HG02623 (cell line): ENCODE results near the gene LUM.
"Not testable (repeated sequence)": the region's sequence is repeated elsewhere in the genome, so short reads cannot be mapped to it uniquely, and the experiment has no call there.

Experiments used
- ATAC-seq: cut with Tn5 transposase; IDR thresholded peaks from one replicate; pipeline ENCODE4 v1.9.1; 2021; ENCODE audit warnings: moderate library complexity; ENCODE audit not compliant: unreplicated experiment

The LUM gene

DNA sequence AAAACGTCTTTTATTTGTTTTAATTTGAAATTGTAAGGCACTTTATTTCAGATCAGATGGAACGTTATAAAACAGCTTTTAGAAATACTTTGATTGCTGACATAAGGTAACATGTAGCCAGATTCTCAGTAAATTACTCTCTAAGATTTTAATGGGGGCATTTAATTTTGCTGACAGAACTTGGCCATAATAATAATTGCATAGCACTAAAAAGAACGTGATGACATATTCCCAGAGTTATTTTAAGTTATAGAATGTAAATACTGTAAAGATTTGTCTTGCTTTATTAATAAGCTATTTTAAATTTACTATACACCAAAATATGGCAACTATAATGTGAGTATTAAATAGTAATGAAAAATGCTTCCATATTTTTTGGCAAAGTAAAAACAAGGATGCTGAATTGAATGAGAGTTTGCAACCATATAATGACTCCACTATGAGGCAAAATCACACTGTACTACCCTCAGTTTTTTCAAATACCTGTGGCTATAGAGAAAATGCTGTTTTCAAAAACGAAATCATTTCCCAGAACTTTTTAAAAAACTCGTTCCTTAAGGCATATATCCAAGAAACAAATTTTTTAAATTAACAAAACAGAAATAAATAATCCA lies 876 bp downstream of the LUM start:
- ATAC-seq: no peak

DNA sequence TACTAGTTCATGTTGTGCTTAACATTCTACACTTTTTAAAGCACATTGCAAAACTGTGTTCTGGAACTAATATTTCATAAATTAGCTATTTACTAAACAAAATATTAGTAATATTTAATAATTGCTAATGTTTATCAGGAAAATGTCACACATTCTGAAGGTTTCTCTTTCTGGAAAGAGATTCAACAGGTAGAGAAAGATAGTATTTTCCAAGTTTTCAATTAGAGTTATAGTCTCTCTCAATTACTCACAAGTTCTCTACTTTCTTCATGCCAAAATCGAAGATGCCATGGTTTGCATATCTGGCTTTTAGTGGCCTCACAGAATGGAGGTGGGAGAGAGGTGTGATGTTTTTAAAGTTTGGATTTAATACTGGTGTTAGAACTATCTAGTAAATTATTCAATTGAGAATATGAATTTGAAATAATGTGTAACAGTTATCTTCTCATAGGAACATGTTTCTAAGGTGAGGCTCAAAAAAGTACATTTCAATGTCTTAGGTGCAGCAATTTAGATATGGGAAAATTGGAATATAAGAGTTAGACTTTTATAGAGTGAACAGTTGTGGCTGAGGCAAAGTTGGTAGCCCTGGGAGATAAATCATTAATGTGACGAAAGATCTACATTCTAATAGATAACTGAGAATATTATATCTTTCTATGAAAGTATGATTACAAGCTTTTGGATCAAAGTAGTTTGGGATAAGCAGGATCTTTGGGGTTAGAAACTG lies 1.5 kb downstream of the LUM start:
- no peak for ATAC-seq

DNA sequence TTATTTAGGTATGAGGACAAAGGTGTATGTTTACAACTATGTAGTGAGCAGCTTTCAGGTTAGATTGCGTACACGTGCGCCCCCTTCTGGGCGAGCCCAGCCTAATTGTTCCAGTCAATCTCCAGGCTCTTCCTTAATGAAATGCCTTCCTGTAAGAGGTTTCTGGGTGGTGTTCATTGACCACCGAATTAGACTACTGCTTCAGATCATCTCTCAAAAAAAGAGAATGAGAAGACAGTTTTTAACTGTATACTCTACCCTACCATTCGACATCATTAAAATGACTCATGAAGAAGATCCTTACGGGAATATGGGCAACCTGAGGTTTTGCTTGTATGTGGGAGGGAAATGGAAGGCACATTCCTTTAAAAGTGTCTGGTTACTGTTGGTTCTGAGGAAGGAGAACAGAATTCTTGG lies 2.1 kb downstream of the LUM start:
- peak; percentile 77 for ATAC-seq

DNA sequence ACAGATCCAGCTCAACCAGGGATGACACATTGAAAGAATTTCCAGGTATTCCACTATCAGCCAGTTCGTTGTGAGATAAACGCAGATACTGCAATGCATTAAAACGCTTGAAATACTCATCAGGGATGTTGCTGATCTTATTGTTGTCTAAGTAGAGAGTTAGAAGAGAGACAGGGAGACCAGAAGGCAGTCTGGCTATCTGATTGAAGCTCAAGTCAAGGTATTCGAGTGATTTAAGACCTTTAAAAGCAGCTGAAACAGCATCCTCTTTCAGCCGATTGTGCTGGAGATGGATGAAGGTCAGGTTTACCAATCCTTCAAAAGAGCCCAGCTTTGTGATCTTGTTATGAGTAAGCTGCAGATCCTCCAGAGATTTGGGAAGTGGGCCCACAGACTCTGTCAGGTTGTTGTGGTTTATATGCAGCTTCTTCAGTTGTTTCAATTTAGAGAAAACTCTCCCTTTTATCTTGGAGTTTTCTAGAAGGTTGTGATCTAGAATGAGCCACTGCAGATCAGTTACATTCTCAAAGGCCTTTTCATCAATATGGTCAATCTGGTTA lies 3.0 kb downstream of the LUM start:
- ATAC-seq: no peak

DNA sequence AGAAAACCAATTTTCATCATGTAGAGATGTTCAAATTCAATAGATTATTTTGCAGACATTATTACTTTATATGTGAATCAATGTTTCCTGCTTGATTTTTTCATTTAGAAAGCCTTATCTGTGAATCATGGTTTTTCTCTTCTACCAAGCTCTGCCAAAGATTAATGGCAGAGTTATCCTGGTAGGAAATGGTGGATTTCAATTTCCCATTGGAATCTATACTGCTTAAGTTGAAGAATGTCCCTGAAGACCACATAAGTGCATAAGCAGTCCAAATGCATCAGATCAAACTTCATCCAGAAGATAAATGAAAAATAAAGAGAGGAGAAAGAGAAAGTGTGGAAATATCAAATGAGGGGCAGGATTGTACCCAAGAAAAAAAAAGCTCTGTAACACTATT lies 5.0 kb downstream of the LUM start:
- ATAC-seq: no peak

DNA sequence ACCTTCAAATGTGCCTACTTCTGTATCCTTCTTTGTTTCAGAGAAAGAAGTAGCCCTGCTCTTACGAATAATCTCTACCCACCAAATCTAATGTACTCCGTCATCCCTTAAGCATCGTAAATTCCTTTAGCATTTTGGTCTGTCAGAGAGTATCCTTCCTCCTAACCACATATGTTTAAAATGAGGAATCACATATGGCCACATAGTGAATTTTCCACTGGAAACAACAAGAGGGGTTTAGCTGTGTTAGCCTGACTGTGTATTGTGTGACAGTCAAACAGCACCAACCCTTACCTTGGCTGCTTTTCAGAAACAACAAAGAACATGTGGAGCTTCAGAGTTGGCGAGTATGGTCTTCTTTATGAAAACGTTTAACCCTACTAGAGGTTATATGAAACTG lies 5.5 kb downstream of the LUM start:
- no peak for ATAC-seq

DNA sequence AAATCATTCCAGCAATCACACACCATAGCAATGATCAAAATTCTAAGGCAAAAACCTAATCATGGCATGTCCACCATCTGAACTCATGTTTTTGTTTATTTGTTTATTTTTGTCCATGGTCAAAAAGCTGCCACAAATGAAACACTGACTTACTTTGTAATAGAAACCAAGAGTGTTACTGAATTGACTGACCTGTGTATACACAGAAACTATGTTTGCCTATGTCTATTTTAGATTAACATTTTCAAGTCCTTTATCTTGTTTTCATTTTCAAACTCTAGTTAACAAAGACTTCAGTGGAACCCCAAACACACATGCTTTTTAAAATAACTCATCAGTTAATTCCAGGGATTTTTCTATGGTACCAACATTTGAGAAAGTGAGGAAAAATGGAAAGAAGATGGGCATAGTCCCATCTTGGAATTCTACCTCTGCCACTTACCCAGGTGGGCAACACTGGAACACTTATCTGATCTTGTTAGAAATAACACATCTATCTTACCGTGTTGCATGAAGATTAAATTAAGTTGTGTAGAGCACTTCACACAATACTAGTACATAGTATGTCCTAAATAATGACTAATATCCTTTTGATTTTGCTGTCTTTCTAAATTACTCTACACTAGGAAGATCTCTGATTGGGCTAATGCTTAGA lies 6.4 kb downstream of the LUM start:
- ATAC-seq: peak; percentile 60

DNA sequence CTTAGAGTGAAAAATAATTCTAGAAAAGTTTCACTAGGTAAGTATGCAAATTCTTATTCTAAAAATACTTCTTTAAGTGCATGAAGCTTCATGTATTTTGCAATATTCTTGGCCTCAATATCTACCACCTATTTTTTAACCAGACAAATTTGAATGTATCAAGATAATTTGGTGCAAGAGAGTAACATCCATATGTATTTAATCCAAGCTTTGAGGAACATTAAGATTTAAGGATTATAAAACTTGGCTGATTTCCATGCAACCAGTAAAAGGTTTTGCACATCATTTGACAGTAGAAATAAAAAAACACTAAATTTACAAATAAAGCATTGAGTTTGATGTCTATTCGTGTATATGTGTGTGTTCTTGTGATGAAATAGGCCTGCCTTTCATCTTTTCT lies 7.7 kb downstream of the LUM start:
- no peak for ATAC-seq

DNA sequence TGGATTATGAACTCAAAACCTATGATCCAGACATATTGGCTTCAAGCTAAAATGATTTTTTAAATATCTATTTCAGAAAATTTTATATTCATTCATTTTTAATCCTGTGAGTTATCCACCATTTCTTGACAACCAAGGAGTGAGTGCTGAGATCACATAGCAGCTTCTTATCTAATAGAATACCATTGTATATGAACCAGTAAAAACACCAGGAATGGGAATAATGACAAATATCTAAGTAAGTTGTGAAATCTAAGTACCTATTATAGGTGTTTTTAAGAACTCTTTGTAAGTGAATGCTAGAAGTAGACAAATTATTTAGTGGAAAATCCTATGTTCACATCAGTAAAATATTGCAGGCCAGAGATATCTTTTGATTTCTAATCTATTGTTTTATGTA lies 8.2 kb downstream of the LUM start:
- no peak for ATAC-seq

DNA sequence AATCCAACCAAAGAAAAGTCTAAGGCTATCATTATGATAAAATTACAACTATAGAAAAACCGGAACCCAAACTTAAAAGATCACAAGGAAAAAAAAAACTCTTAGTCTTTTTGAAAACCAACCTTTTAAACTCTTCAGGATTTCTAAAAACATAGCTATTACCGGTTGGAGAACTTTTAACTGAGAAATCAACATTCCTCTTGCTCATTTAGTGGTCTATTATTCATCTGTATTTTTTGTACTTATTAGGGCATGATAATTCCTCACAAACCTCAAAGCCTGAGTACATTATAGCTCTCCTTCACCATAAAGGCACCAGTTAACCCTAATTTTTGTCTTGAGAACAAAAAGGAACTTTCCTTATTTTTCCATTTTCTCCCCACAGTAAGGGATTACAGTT lies 10.4 kb downstream of the LUM start:
- ATAC-seq: no peak

DNA sequence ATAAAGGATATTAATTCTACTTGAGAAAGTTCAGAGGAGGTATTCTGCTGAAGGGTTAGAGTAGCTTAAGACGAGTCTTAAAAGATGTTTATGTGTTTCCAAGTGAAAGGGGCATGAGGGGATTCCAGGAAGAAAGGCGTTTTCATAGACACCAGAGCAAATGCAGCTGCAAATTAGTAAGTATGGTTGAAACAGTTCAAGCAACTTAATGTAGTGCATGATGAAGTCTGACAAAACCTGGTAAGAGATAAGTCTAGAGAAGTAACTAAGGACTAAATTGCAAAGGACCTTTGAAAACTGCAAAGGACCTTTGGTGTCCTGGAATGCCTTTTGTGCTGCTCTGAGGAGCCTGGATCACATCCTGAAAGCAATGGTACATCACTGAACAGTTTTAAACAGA lies 11.5 kb downstream of the LUM start:
- no peak for ATAC-seq

DNA sequence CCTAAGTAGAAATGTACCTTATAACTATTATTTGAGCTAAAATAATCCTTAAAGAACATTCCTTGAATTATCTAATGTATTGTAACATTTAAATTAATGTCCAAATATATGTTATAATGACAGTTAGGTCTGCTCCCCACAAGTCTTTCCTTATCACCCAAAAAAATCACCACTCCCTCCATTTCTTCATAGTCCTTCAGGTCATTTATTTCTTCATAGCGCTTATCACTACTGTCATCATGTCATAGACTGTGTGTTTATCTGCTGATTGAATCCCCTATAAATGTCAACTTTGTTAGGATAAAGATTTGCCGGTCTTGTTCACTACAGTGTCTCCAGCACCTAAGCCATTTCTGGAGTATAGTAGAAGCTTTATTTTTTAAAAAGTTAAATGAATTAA lies 12.0 kb downstream of the LUM start:
- no peak for ATAC-seq

DNA sequence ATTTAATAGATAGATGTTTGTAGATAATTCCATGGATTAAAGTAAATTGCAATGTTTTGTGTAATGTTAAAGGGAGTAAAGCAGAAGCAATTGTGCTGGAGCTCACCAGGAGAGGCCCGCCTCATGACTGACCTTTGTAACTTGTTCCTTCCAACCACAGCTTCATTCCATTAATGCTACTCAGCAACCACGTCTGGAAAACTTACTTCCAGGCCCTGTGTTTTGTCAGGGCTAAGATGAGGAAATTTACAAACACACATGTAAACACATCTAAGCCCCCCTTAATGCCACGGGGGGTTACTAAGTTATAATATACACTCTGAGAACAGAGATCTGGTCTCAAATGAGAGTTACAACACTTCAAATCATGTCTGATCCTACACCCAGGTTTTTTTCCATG lies 12.4 kb downstream of the LUM start:
- no peak for ATAC-seq

DNA sequence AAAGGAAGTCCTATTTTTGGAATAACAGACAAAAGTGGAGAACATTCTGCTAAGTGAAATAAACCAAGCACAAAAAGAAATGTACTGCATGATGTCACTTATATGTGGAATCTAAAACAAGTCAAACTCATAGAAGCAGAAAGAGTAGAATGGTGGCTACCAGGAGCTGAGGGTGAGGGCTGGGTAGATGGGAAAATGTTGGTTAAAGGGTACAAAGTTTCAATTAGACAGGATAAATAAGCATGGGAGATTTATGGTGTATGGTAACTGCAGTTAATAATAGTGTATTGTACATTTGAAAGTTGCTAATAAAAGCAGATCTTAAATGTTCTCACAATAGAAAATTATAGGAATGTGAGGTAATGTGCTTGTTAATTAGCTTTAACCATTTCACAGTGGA lies 12.8 kb downstream of the LUM start:
- no peak for ATAC-seq

DNA sequence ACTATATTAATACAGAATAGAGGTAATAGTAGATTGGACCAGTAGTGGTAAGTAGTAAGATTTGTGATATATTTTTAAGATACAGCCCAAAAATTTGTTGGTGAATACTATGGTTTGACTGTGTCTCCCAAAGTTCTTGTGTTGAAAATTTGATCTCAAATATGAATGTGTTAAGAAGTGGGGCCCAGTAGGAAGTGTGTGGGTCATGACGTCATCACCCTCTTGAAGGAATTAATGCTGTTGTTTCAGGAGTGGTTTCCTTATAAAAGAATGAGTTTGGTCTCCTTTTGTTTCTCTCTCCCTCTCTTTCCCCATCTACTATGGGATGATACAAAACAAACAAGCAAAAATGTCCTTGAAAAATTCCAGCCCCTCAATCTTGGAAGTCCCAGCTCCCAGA lies 16.3 kb downstream of the LUM start:
- ATAC-seq: no peak

DNA sequence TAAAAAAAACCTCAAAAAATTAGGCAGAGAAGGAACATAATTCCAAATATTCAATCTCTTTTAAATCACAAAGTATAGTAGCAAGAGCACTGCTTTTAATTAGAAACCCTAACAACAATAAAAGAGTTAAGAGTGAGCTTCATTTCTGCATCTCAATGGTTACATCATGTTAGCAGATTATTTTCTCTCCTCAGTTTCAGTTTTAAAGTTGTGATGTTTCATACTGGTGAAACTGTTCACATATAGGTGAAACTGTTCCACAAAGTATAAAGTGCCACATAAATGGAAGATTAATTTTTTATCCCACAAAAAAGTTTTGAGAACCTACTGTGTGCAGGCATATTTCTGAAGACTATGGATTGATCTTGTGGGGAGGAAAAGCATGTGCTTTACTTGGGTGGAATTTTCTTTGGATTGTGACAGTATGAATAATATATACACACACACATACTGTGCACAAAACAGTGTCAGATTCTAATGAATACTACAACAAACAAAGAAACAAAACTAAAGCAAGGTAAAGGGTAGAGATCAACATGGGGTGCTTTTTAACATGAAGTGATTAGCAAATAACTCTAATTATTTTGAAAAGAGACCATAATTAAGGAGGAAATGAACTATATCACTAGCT lies 17.1 kb downstream of the LUM start:
- no peak for ATAC-seq

DNA sequence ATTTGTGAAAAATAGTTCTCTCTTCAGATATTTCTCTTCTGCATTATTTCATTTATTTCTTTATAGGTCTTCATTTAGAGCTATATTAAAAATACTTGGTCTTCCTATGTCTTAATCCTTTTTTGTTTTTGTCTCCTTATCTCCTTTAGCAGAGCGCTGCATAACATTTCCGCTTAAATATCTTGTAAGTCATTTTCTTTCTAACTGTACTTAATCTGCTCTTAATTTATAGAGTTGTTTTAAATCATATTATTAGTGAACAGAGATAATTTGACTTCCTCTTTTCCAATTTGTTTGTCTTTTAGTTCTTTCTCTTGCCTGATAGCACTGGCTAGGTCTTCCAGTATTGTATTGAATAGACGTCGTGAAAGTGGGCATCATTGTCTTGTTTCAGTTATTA lies 18.0 kb downstream of the LUM start:
- ATAC-seq: no peak

DNA sequence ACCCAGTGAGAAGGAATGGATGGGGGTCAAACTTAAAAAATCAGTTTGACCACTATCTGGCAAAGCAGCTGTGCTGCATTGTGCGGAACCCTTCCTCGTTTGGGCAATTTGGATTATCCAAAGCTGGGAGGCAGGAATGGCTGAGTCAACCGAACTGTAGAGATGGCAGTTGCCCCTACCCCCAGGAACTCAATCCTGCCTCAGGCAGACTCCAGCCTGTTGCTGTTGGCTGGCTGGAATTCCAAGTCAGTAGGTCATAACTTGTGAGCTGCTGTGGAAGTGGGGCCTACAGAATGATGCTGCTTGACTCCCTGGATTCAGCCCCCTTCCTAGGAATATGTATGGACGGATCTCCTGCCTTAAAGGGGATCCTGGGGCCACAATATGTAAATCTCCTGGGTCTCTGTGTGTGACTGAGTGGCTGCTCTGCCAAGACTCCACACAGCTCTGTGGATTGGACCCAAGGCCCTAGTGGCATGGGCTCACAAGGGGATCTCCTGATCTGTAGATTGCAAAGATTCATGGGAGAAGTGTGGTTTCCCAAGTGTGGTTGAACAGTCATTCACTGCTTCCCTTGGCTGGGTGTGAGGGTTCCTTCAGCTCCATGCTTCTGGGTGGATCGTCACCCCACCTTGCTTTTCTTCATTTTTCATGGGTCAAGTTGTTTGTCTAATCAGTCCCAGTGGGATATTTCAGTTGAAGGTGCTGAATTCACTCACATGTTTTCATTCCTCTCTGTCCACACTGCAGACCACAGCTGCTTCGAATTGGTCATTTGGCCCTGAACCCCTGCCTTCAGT lies 19.2 kb downstream of the LUM start:
- no peak for ATAC-seq

DNA sequence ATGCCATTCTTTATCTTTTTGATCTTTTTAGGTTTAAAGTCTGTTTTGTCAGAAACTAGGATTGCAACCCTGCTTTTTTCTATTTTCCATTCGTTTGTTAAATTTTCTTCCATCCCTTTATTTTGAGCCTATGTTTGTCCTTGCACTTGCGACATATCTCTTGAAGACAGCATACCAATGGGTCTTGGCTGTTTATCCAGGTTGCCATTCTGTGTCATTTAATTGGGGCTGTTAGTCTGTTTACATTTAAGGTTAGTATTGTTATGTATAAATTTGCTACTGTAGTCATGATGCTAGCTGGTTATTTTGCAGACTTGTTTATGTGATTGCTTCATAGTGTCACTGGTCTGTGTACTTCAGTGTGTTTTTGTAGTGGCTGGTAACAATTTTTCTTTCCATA lies 21.3 kb downstream of the LUM start:
- not testable (repeated sequence) for ATAC-seq

DNA sequence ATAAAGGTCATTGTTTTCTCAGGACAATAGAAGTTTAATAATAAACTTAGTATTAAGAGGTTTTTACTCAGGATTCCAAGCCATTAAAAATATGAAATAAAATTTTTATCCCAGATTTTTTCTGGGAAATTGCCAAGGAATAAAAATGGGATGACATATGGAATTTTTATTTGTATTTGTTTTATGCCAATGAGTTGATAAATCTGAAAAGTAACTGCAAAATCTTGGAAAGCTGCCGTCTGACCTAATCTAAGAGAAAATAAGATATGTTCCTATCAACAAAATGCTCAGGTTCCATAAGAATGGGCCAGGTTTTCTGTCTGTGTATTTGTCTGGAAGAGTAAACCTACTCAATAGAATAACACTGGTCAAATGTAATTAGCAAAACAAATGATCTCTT lies 31.3 kb downstream of the LUM start:
- ATAC-seq: no peak

DNA sequence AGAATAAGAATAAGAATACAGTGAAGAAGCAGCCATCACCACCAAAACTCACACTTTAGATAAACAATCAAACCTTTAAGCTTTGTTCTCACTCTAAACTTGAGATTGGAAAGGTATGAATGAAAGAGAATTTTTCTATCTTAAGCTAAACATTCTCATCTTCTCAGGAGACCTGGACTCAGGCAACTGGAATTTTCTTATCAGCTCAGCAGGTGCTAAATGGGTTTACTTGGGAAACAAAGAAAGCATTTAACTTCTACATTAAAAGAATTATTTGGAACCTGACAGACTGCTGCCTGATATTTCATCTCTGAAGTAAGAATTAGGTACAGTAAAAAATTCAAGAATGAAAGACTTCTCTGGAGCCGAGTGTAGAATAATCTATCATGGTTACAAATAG lies 32.8 kb downstream of the LUM start:
- no peak for ATAC-seq
